ENCODE results near the gene ARHGAP26. TPM values are rescaled to one million over a fixed set of nuclear protein-coding genes. Genes with fewer than 3 reads are reported as not detected.

ARHGAP26 gene
- total RNA-seq, 4 donors from 2014 or later = 61.0 to 76.7 (median 61.2) TPM

GRCh38 chr5:142869886-142870285, 99.7 kb downstream of the ARHGAP26 start:
- in situ Hi-C loops (cut with MboI; ENCODE audit: low pct_ligation_motif_present in 1 of 4, low pct_unique_long_range_greater_than_20kb in 1 of 4, low sequenced_read_pairs in 3 of 4) = loop anchor here (10.0 kb wide), 2 partner anchors 105 to 115 kb away; no protein-coding TSS in a partner anchor
- Histone ChIP-seq H3K36me3 (no peaks in the 10 kb centered on the region), H3K27me3 (no peaks in the 10 kb centered on the region), H3K4me3 (no peak overlapping the region), H3K9me3 (no peaks in the 10 kb centered on the region), H3K4me1 (peaks cover 45 to 85% (median 72%) of the 10 kb centered on the region in 4 donors), H3K27ac (peak overlapping the region; percentile 78 to 82 (median 80))
- intact Hi-C loops (cut with DNase I; ENCODE audit: low total_unique reads) = loop anchor here (5.0 kb wide), 1 partner anchor 153 kb away; no protein-coding TSS in a partner anchor
- TF ChIP-seq CTCF (IDR thresholded peaks at IDR 0.05) (no peak), POLR2A (IDR thresholded peaks at IDR 0.05) (no peak), EP300 (IDR thresholded peaks at IDR 0.05; ENCODE audit: low read depth) (no peak), POLR2AphosphoS5 (IDR thresholded peaks at IDR 0.05) (peak; percentile 45 to 54 (median 53))
- 15 to 58% methylated on average over 2 to 3 of the region's 3 CpGs for WGBS, 2 donors (ENCODE audit: low coverage in 1 of 2)
- DNase-seq = peak; percentile 63

GRCh38 chr5:142870532-142871362, 100.6 kb downstream of the ARHGAP26 start:
- H3K4me1 ChIP-seq = peaks cover 45 to 90% (median 77%) of the 10 kb centered on the region in 4 donors
- peak; percentile 84 for DNase-seq
- intact Hi-C loops (cut with DNase I; ENCODE audit: low total_unique reads) = no loop called here

GRCh38 chr5:142871363-142872193, 101.4 kb downstream of the ARHGAP26 start:
- H3K4me3 ChIP-seq = no peak overlapping the region
- WGBS, 2 donors (ENCODE audit: low coverage in 1 of 2) = 38 to 67% methylated on average over 2 to 13 of the region's 13 CpGs
- peak in 1 of 3 donors; percentile 16 for TF ChIP-seq POLR2AphosphoS5 (IDR thresholded peaks at IDR 0.05)
- TF ChIP-seq EP300 (IDR thresholded peaks at IDR 0.05; ENCODE audit: low read depth) = no peak
- no peak for TF ChIP-seq CTCF (IDR thresholded peaks at IDR 0.05)
- TF ChIP-seq POLR2A (IDR thresholded peaks at IDR 0.05) = peak; percentile 36
- H3K4me1 ChIP-seq = peaks cover 45 to 91% (median 78%) of the 10 kb centered on the region in 4 donors
- in situ Hi-C loops (cut with MboI; ENCODE audit: low pct_ligation_motif_present in 1 of 4, low pct_unique_long_range_greater_than_20kb in 1 of 4, low sequenced_read_pairs in 3 of 4) (loop anchor here in 2 of 4 donors (10.0 kb wide), 2 partner anchors 107 to 117 kb away; no protein-coding TSS in a partner anchor), intact Hi-C loops (cut with DNase I; ENCODE audit: low total_unique reads) (no loop called here)
- H3K27ac ChIP-seq = peak overlapping the region; percentile 78 to 82 (median 80)
- no peaks in the 10 kb centered on the region for H3K9me3 ChIP-seq
- no peaks in the 10 kb centered on the region for H3K36me3 ChIP-seq
- H3K27me3 ChIP-seq = no peaks in the 10 kb centered on the region
- DNase-seq = no peak

More at GRCh38 chr5:142870532-142871362, 100.6 kb downstream of the ARHGAP26 start:
- Histone ChIP-seq H3K27ac (peak overlapping the region; percentile 78 to 82 (median 80)), H3K36me3 (no peaks in the 10 kb centered on the region), H3K9me3 (no peaks in the 10 kb centered on the region), H3K27me3 (no peaks in the 10 kb centered on the region), H3K4me3 (no peak overlapping the region)
- TF ChIP-seq CTCF (IDR thresholded peaks at IDR 0.05) (peak in 3 of 5 experiments; percentile 12 to 40 (median 38)), POLR2AphosphoS5 (IDR thresholded peaks at IDR 0.05) (peak in 2 of 3 donors; percentile 31 to 68), POLR2A (IDR thresholded peaks at IDR 0.05) (peak; percentile 62), EP300 (IDR thresholded peaks at IDR 0.05; ENCODE audit: low read depth) (no peak)
- WGBS, 2 donors (ENCODE audit: low coverage in 1 of 2) = 45 to 54% methylated on average over 5 to 9 of the region's 9 CpGs
- in situ Hi-C loops (cut with MboI; ENCODE audit: low pct_ligation_motif_present in 1 of 4, low pct_unique_long_range_greater_than_20kb in 1 of 4, low sequenced_read_pairs in 3 of 4) = loop anchor here in 2 of 4 donors (10.0 kb wide), 2 partner anchors 106 to 116 kb away; no protein-coding TSS in a partner anchor
